Esophagus muscularis mucosa (tissue), 4 donors: ENCODE measurements around the gene FGF14.

Source experiments
- CTCF ChIP-seq, 3 experiments: fragments of 200-600 bp in 2 of 3; fragments of 450-650 bp in 1 of 3; sonication (generic) in 2 of 3; IDR thresholded peaks; one replicate each; pipeline ENCODE4 v1.5.1; 2017 to 2019; ENCODE audit warnings: antibody characterized with exemption in 3 of 3, mild to moderate bottlenecking in 2 of 3, moderate library complexity in 1 of 3
- EP300 ChIP-seq: sonication (generic); formaldehyde crosslinking; IDR thresholded peaks from one replicate; pipeline ENCODE4 v1.6.1; 2017; ENCODE audit warnings: antibody characterized with exemption
- POLR2A ChIP-seq: fragments of 450-650 bp; IDR thresholded peaks from one replicate; pipeline ENCODE4 v1.6.1; 2017; ENCODE audit warnings: antibody characterized with exemption, moderate library complexity, mild to moderate bottlenecking, low read depth
- POLR2AphosphoS5 ChIP-seq, 2 donors: sonication (generic); formaldehyde crosslinking; IDR thresholded peaks; one replicate each; pipeline ENCODE4 v1.6.1; 2017; ENCODE audit warnings: antibody characterized with exemption in 2 of 2

DNA sequence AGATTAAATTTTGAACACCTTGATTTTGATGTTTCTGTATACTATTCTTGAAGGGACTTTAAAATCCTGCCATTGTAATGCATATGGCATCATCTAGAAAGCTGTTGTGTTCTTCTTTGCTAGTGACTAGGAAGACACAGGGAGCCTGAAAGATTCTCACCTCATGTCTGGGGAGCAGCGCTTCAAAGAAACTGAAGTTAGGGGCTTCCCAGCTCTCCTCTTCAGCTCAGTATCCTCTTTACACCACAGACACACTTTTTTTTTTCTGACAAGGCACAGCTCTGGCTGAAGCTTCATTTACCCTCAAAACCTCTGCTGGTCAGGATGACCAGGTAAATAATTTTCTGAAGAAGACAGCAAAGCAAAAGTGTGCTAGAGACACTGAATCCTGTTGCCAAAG lies 693.7 kb downstream of the FGF14 start:
- TF ChIP-seq CTCF (IDR thresholded peaks at IDR 0.05) (no peak), POLR2AphosphoS5 (IDR thresholded peaks at IDR 0.05) (no peak), EP300 (no peak), POLR2A (no peak)
